Stimulated activated CD8-positive, alpha-beta memory T cell treated with anti-CD3 and anti-CD28 coated beads, Interleukin-4, amount 100 ng/mL, for 24 hours (primary cell): ENCODE results near the gene S100A3.
"Not testable (repeated sequence)": the region's sequence is repeated elsewhere in the genome, so short reads cannot be mapped to it uniquely, and the experiment has no call there.

Source experiments
- DNase-seq: peaks from one replicate; pipeline ENCODE4 v3.0.0-alpha.2; 2020; ENCODE audit warnings: low read depth

S100A3 gene

DNA sequence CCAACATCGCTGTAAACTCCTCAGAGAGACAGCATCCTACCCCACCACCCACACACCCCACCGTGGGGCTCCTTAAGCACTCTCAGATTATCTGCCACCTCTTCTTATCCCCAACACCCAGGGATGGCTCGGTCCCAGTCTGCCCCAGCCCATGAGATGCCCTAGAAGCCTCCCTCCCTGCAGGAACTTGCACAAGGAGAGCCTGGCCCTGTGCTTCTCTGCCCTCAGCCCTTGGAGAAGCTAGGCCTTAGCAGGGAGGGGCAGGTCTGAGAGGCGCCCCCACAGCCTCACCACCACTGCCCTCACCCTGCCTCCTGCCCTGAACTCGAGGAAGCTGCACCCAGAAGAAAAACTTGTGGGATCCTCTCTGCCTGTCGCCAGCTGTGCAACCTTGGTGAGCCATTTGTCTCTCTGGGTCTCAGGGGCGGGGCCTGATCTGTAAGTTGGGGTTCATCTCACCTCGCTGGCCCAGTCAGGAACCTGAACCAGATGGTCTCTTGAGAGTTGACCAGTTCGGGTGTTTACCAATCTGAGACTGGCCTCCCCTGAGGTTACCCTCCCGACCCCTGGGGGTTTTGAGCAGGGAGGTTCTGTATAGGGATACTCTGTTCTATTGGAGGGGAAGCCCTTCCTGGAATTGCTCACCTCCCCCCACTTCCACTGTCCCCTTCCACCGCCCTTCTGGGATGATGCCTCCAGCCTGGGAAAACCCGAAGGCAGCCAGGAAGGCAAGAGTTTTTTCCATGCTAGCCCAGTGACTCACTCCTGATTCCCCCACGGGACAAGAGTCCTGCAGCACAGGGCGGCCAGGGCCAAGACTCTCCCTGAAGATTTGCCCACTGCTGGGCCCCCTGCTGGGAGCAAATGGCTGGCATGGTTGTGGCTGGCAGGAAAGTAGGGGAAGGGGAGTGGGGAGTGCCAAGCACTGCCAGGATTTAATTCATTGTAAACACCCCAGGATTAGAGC lies at the start of gene S100A3:
S100A3 (minus strand) TSS at position 537 of the 967 bp plus-strand sequence. CDS start 773 bp downstream, outside the sequence.
- no peak for DNase-seq

DNA sequence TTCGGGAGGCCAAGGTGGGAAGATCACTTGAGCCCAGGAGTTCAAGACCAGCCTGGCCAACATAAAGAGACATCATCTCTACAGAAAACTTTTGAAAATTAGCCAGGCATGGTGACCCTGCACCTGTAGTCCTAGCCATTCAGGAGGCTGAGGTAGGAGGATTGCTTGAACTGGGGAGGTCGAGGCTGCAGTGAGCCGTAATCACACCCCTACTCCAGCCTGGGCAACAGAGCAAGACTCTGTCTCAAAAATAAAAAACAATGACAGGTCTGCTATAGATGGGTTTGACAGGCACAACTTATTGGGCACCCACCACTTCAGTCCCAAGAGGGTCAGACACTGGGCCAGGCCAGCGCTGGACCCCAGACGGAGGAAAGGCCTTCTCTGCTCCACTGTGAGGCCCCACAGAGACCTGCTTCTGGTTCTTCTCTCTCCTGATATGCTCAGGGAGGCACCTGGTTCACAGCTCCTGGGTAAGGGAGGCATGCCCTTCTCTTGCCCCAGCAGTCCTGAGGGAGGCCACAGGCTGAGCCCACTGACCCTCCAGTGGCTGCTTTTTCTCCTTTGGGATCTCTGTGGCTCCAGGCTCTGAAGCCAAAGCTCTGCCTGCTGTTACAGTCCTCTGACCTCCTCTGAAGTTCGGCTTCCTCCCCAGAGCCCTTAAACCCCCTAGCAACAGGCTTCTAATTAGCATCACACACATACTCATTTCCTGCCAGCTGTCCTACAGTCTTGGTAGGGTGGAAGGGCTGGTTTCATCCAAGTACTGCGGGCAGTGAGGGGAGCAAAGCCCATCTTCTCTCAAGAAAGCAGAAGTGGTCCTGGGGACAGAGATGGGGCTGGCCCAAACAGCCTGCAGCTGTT lies 49.5 kb upstream of the S100A3 start:
- no peak for DNase-seq

DNA sequence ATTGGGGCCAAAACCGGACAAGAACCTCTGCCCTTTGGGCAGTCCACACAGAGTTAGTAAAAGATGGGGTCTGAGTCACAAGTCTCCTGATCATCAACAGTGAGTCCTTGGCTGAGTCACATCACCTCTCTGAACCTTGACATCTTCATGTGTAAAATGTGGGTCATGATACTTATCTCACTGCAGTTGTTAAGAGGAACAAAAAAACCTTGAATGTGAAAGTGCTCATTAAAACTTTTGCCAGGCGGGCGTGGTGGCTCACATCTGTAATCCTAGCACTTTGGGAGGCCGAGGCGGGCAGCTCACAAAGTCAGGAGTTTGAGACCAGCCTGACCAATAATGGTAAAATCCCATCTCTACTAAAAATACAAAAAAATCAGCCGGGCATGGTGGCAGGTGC lies 48.1 kb upstream of the S100A3 start:
- DNase-seq: no peak

GRCh38 chr1:153592748-153593147 lies 43.7 kb upstream of the S100A3 start:
- no peak for DNase-seq

DNA sequence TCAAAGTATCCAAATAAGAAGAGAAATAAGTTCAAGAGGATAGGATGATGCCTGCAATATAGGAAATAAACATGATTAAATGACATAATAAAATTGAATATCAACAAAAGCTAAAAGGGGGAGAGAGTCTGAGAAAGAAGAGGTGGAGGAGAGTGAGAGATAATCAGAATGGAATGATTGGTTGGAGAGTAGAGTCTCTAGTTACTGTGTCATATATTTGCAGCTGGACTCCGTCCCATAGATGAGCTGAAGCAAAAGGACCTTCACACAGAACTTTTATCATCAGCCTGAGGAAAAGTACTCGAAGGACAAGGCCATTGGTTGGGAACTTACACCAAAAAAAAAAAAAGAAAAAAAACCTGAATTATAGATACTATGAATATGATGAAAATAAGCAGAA lies 39.4 kb upstream of the S100A3 start:
- DNase-seq: no peak

DNA sequence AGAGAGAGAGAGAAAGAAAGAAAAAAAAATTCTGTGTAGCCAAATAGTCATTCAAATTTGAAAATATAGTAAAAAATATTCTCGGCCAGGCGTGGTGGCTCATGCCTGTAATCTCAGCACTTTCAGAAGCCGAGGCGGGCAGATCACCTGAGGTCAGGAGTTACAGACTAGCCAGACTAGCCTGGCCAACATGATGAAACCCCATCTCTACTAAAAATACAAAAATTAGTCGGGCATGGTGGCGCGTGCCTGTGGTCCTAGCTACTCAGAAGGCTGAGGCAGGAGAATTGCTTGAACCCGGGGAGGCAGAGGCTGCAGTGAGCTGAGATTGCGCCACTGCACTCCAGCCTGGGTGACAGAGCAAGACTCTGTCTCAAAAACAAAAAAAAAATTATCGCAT lies 39.0 kb upstream of the S100A3 start:
- DNase-seq: not testable (repeated sequence)

DNA sequence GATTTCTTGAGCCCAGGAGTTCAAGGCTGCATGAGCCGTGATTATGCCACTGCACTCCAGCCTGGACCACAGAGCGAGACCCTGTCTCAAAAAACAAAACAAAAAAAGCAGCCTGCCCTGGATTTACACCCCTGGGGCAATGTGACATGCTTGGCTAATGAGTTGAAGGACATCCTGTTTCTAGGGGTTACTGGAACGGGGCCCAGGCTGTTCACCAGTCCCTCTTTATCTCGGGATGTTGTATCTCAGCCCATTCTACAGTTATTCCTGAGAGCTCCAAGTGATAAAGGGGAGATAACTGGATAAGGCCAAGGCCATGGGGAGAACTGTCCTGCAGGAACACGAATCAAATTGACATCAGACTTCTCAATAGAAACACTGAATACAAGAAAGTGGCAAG lies 38.3 kb upstream of the S100A3 start:
- DNase-seq: no peak

- no peak for DNase-seq
Observed at GRCh38 chr1:153586347-153586746, 37.3 kb upstream of the S100A3 start.

DNA sequence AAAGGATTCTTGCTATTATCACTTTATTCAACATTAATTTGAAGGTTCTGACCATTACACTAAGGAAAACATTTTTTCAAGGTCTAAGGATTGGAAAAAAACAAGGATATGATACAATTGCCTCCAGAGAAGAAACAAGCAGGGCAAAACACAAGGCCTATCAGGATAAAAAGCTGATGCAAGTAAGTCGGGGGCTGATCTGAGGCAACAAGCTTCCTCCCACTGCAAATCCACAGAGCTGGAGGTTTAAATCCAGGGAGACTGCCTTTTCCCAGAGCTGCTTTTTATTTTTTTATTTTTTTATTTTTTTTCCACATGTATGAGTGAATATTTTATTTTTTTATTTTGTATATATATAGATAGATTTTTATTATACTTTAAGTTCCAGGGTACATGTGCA lies 35.9 kb upstream of the S100A3 start:
- no peak for DNase-seq

- no peak for DNase-seq
Observed at GRCh38 chr1:153583976-153584375, 34.9 kb upstream of the S100A3 start.

GRCh38 chr1:153583514-153583913 lies 34.5 kb upstream of the S100A3 start:
- not testable (repeated sequence) for DNase-seq

DNA sequence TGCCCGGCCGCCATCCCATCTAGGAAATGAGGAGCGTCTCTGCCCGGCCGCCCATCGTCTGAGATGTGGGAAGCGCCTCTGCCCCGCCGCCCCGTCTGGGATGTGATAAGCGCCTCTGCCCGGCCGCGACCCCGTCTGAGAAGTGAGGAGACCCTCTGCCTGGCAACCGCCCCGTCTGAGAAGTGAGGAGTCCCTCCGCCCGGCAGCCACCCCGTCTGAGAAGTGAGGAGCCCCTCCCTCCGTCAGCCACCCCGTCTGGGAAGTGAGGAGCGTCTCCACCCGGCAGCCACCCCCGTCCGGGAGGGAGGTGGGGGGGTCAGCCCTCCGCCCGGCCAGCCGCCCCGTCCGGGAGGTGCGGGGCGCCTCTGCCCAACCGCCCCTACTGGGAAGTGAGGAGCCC lies 33.8 kb upstream of the S100A3 start:
- not testable (repeated sequence) for DNase-seq

DNA sequence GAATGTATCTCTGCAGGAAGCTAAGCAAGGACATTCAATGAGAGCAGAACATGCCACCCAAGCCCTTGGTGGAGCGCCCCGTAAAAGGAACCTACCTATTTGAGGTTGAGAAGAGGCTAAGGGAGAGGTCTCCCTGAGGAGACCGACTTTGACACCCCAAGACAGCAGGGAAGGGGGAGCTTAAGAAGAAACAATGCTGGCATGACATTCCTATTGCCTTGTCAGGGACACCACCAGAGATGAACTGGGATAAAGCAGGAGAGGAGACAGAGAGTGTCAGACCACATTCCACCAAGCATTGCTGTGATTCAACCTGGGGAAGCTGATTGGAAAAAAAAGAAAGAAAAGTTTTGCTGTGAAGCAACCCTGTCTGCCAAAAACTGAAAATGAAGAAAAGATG lies 29.9 kb upstream of the S100A3 start:
- no peak for DNase-seq

GRCh38 chr1:153578490-153578889 lies 29.4 kb upstream of the S100A3 start:
- DNase-seq: no peak

DNA sequence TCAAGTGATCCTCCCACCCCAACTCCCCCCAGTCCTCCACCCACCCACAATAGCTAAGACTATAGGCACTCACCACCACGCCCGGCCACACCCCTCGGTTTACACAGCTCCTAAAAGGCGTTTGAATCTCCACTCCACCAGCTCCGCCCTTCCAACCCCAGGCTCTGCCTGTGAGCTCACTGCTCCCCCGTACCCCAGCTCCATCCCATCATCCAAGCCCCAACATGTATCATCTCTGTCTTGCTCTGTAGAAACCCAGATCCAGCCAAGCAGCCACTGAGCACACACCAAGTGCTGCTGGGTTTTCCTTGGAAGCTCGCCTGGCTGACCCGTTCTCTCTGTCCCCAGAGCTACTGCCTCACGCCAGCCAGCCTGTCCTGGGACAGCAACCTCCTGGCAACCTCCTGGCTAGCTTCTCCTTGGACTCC lies 28.6 kb upstream of the S100A3 start:
- DNase-seq: no peak

DNA sequence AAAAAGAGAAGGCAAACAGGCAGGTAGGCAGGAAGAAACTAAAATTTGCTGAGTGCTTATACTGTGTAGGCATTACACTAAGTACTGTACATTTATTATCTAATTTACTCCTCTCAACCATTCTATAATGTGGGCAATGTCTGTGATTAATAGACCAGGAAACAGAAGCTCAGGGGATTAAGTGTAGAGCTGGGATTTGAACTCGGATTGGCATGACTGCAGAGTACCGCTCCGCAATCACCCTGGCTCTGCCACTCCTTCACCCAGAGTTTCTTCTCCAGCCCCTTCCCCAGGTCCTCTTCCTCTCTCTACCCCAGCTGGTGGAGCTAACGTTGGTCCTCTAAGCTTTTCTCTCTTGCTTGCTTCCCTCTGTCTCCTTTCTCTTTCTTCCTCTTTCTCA lies 28.1 kb upstream of the S100A3 start:
- no peak for DNase-seq

- not testable (repeated sequence) for DNase-seq
Observed at GRCh38 chr1:153575497-153575896, 26.4 kb upstream of the S100A3 start.

GRCh38 chr1:153575081-153575491 lies 26.0 kb upstream of the S100A3 start:
- not testable (repeated sequence) for DNase-seq

- DNase-seq: no peak
Observed at GRCh38 chr1:153573351-153573750, 24.3 kb upstream of the S100A3 start.

DNA sequence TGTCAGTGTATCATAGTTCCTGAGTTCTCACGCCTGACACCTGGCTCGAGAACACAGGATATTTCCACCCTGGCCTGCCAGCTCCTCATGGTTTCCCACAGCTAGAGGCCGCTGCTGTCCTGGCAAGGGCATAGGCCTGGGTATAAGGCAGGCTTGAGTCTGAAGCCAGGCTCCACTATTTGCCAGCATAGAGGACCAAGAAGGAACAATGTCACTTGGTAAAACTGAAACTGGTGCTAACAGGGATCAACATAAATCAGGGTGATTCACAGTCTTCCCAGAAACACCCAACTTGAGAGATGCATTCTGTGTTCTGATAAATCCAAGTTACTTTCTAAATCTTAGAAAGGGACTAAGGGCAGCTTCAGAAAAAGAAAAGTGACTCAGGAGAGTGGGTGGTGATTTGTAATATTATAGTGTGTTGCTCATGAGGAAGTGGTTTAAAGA lies 23.5 kb upstream of the S100A3 start:
- DNase-seq: no peak

DNA sequence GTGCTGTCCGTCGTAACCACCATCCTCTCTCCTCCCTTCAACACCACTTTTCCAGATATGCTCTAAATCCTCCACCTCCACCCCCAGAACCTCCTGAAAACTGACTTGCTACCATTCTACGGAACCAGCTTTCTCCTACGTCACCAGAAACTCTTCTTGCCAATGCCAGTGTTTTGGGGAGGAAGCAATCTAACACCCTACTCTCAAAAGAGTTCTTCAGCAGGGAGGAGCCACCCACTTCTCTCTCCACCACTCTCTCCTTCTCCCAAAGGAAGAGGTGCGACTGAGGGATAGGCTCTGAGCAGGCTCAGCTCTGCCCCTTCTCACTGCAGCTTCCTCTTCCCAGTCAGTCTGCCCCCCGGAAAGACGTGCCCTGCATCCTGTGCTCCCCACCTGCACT lies 22.6 kb upstream of the S100A3 start:
- no peak for DNase-seq

DNA sequence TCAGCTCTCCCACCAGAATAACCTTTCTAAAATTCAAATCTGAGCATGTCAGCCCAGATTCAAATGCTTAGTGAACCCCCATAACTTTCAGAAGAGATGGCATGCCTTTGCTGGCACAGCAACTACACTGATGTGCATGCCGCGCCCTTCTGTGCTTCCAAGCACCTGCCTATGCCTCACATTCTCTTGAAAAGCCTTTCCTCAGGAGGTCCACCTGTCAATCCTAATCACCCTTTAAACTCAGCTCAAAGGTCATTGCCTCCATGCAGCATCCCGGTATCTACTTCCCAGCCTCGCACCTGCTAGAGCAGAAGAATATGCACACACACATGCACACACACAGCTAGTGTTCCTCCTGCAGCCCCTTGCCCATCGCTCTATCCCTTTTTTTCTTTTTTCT lies 21.8 kb upstream of the S100A3 start:
- no peak for DNase-seq

DNA sequence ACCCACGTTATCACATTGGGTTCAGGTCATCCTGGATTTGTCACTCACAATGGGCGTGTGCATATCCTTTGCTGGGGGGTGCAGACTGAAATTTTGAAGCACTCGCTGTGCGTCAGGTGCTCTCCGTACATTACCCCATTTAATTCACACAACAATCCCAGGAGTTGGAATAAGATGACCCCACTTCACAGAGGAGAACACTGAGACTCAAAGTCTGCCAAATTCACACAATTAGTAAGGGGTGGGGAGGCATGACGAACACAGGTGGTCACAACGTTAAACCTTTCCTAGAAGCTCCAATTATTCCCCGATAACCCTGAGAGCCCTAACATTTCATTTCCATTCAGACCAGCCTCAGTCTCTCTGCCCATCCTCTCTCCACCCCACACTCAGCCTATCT lies 20.4 kb upstream of the S100A3 start:
- no peak for DNase-seq
